IMR-90 (cell line): Measurements from ENCODE around the gene MED12L. TPM values are rescaled to one million over a fixed set of nuclear protein-coding genes. Genes with fewer than 3 reads are reported as not detected.

Source experiments
- ATAC-seq: fragments of 200-7000 bp; cut with Tn5 transposase; 2 replicates; pipeline ENCODE4 v1.9.1; 2020; ENCODE audit warnings: low read depth, mild to moderate bottlenecking, moderate library complexity
- BruUV-seq: library from RNA; stranded (reverse); fragments of 400-500 nt; replicated peaks from 2 replicates; lab custom pipeline; 2021; lab: Mats Ljungman, UMichigan
- CTCF ChIA-PET: fragments of 300-600 bp; formaldehyde crosslinking; extraction: SDS; loops from one replicate; lab custom pipeline; 2021; ENCODE audit warnings: antibody characterized with exemption; lab: Yijun Ruan, JAX
- POLR2A ChIA-PET: fragments of 300-600 bp; sonication (Branson Sonifier 250); formaldehyde crosslinking; loops from one replicate; lab custom pipeline; 2022; ENCODE audit warnings: antibody characterized with exemption; ENCODE audit not compliant: unreplicated experiment; lab: Charles Lee
- DNase-seq: peaks from one replicate; pipeline ENCODE4 v3.0.0; 2013
- H2AFZ ChIP-seq: replicated peaks from 2 replicates; pipeline ENCODE3; 2013; ENCODE audit warnings: low read length, mild to moderate bottlenecking; ENCODE audit not compliant: poor library complexity
- H2AK5ac ChIP-seq: 2 replicates; pipeline ENCODE4 v1.6.1; 2013; ENCODE audit warnings: low read depth, low read length, inconsistent platforms
- H2AK9ac ChIP-seq: replicated peaks from 2 replicates; pipeline ENCODE3; 2013; ENCODE audit warnings: mild to moderate bottlenecking, low read depth, low read length, moderate library complexity; ENCODE audit not compliant: poor library complexity
- H2BK120ac ChIP-seq: 2 replicates; pipeline ENCODE4 v1.6.1; 2013; ENCODE audit warnings: low read depth, low read length, inconsistent platforms
- H2BK15ac ChIP-seq: 3 replicates; pipeline ENCODE4 v1.6.1; 2013; ENCODE audit warnings: low read depth, low read length, inconsistent platforms
- H2BK20ac ChIP-seq: 2 replicates; pipeline ENCODE4 v1.6.1; 2013; ENCODE audit warnings: low read depth, mild to moderate bottlenecking, inconsistent platforms, low read length, moderate library complexity
- H2BK5ac ChIP-seq: 2 replicates; pipeline ENCODE4 v1.6.1; 2013; ENCODE audit warnings: mild to moderate bottlenecking, low read depth, low read length, inconsistent platforms; ENCODE audit not compliant: poor library complexity, severe bottlenecking
- H3K14ac ChIP-seq: replicated peaks from 2 replicates; pipeline ENCODE4 v1.6.1; 2013; ENCODE audit warnings: low read depth, low read length, inconsistent platforms
- H3K18ac ChIP-seq: 2 replicates; pipeline ENCODE4 v1.6.1; 2013; ENCODE audit warnings: low read depth, low read length, control low read depth
- H3K23ac ChIP-seq: 2 replicates; pipeline ENCODE4 v1.6.1; 2013; ENCODE audit warnings: low read depth, low read length, inconsistent platforms
- H3K27ac ChIP-seq: 2 replicates; pipeline ENCODE4 v1.5.1; 2013; ENCODE audit warnings: mild to moderate bottlenecking, control low read depth, low read length; ENCODE audit not compliant: insufficient read depth
- H3K27me3 ChIP-seq: 2 replicates; pipeline ENCODE4 v1.6.1; 2013; ENCODE audit warnings: low read length; ENCODE audit not compliant: control insufficient read depth, insufficient read depth
- H3K36me3 ChIP-seq: 2 replicates; pipeline ENCODE4 v1.6.1; 2013; ENCODE audit warnings: low read length, mixed read lengths; ENCODE audit not compliant: control insufficient read depth, insufficient read depth
- H3K4ac ChIP-seq: 2 replicates; pipeline ENCODE4 v1.6.1; 2013; ENCODE audit warnings: low read depth, low read length, inconsistent platforms
- H3K4me1 ChIP-seq: 2 replicates; pipeline ENCODE4 v1.6.1; 2013; ENCODE audit warnings: low read length, mixed read lengths; ENCODE audit not compliant: control insufficient read depth, insufficient read depth
- H3K4me2 ChIP-seq: 2 replicates; pipeline ENCODE4 v1.6.1; 2013; ENCODE audit warnings: low read depth, mild to moderate bottlenecking, control low read depth, low read length, moderate library complexity
- H3K4me3 ChIP-seq: 2 replicates; pipeline ENCODE4 v1.5.1; 2013; ENCODE audit warnings: low read depth, mild to moderate bottlenecking, control low read depth, low read length, moderate library complexity; ENCODE audit not compliant: insufficient read depth
- H3K56ac ChIP-seq: 2 replicates; pipeline ENCODE4 v1.6.1; 2013; ENCODE audit warnings: low read length, inconsistent platforms; ENCODE audit not compliant: insufficient read depth; ENCODE audit errors: extremely low read depth
- H3K79me1 ChIP-seq, 2 experiments: 2 replicates each; pipeline ENCODE4 v1.6.1; 2013; ENCODE audit warnings: low read length in 2 of 2, inconsistent platforms in 1 of 2, low read depth in 1 of 2
- H3K9ac ChIP-seq: 2 replicates; pipeline ENCODE4 v1.6.1; 2013; ENCODE audit warnings: low read depth, low read length, control low read depth
- H3K9me1 ChIP-seq: 2 replicates; pipeline ENCODE4 v1.6.1; 2013; ENCODE audit warnings: low read length, inconsistent platforms; ENCODE audit not compliant: insufficient read depth
- H3K9me3 ChIP-seq: 2 replicates; pipeline ENCODE4 v1.6.1; 2013; ENCODE audit warnings: low read length; ENCODE audit not compliant: control insufficient read depth, insufficient read depth
- H4K20me1 ChIP-seq: 2 replicates; pipeline ENCODE4 v1.6.1; 2013; ENCODE audit warnings: low read length, inconsistent platforms; ENCODE audit not compliant: insufficient read depth
- H4K5ac ChIP-seq: 2 replicates; pipeline ENCODE4 v1.6.1; 2013; ENCODE audit warnings: mild to moderate bottlenecking, low read depth, low read length, control low read depth
- H4K8ac ChIP-seq, 2 experiments: 2 replicates each; pipeline ENCODE4 v1.6.1; 2013; ENCODE audit warnings: low read depth in 2 of 2, low read length in 2 of 2, control low read depth in 1 of 2, inconsistent platforms in 1 of 2
- H4K91ac ChIP-seq: 2 replicates; pipeline ENCODE4 v1.6.1; 2013; ENCODE audit warnings: low read depth, low read length, inconsistent platforms; ENCODE audit not compliant: insufficient read depth
- BHLHE40 ChIP-seq: fragments of 150-350 bp; IDR thresholded peaks from 2 replicates; pipeline ENCODE4 v1.6.1; 2016; ENCODE audit warnings: mild to moderate bottlenecking, low read depth, low read length
- CEBPB ChIP-seq: IDR thresholded peaks from 2 replicates; pipeline ENCODE4 v1.6.1; 2012; ENCODE audit warnings: low read depth, low read length, improper control_type of control experiment
- CHD1 ChIP-seq: IDR thresholded peaks from 2 replicates; pipeline ENCODE4 v1.6.1; 2012; ENCODE audit warnings: low read depth, low read length, improper control_type of control experiment
- ELK1 ChIP-seq: fragments of 150-350 bp; IDR thresholded peaks from 2 replicates; pipeline ENCODE4 v1.6.1; 2016; ENCODE audit warnings: low read depth, mild to moderate bottlenecking, low read length, moderate library complexity, borderline replicate concordance
- FOS ChIP-seq: fragments of 150-350 bp; IDR thresholded peaks from 2 replicates; pipeline ENCODE4 v1.6.1; 2016; ENCODE audit warnings: low read depth, low read length
- MAFK ChIP-seq: IDR thresholded peaks from 2 replicates; pipeline ENCODE4 v1.6.1; 2012; ENCODE audit warnings: low read depth, low read length, improper control_type of control experiment
- MAZ ChIP-seq: IDR thresholded peaks from 2 replicates; pipeline ENCODE4 v1.6.1; 2012; ENCODE audit warnings: low read depth, mild to moderate bottlenecking, low read length, improper control_type of control experiment, moderate library complexity, borderline replicate concordance
- MXI1 ChIP-seq: IDR thresholded peaks from 2 replicates; pipeline ENCODE4 v1.6.1; 2012; ENCODE audit warnings: low read depth, mild to moderate bottlenecking, low read length, moderate library complexity, borderline replicate concordance
- POLR2A ChIP-seq: IDR thresholded peaks from 2 replicates; pipeline ENCODE4 v1.6.1; 2012; ENCODE audit warnings: mild to moderate bottlenecking, low read depth, low read length
- RAD21 ChIP-seq: IDR thresholded peaks from 2 replicates; pipeline ENCODE4 v1.6.1; 2012; ENCODE audit warnings: low read length, improper control_type of control experiment
- RCOR1 ChIP-seq: IDR thresholded peaks from 2 replicates; pipeline ENCODE4 v1.6.1; 2012; ENCODE audit warnings: mild to moderate bottlenecking, low read length, improper control_type of control experiment; ENCODE audit not compliant: insufficient replicate concordance
- RFX5 ChIP-seq: IDR thresholded peaks from 2 replicates; pipeline ENCODE4 v1.8.0; 2012; ENCODE audit warnings: low read depth, mild to moderate bottlenecking, low read length, moderate library complexity
- SMC3 ChIP-seq: fragments of 150-350 bp; IDR thresholded peaks from 2 replicates; pipeline ENCODE4 v1.6.1; 2016; ENCODE audit warnings: low read depth, mild to moderate bottlenecking, antibody characterized with exemption, low read length, moderate library complexity
- WGBS, 2 experiments: methylation state at CpG; one replicate each; pipeline versions ENCODE4 v1.1.5 to v1.1.7; 2013; ENCODE audit warnings: missing lambda C conversion rate in 2 of 2; ENCODE audit not compliant: insufficient read length in 1 of 2; ENCODE audit errors: extremely low coverage in 2 of 2; 5-methylcytosine and 5-hydroxymethylcytosine counted together
- dilution Hi-C: fragments of 300-500 bp; cut with HindIII; formaldehyde crosslinking; loops from one replicate; pipeline ENCODE4 v1.14.3; 2018; ENCODE audit warnings: low sequenced_read_pairs; ENCODE audit not compliant: unreplicated experiment
- in situ Hi-C: fragments of 300-500 bp; cut with MboI; formaldehyde crosslinking; loops from 3 replicates; pipeline ENCODE4 v1.14.3; 2019; ENCODE audit warnings: low sequenced_read_pairs, inconsistent platforms, mixed read lengths
- intact Hi-C: fragments of 100-400 bp; cut with micrococcal nuclease; formaldehyde crosslinking; loops from 2 replicates; pipeline ENCODE4 v1.10.0; 2022
- polyA plus RNA-seq, 3 experiments: library from polyadenylated mRNA; depleted of rRNA; stranded (reverse); fragments of >200 nt; gene quantifications; 2 replicates each; pipeline ENCODE4 v1.2.3, GENCODE V29; 2012; ENCODE audit warnings: low replicate concordance in 1 of 3
- total RNA-seq: library from RNA; depleted of rRNA; stranded (reverse); fragments of >200 nt; gene quantifications from 2 replicates; pipeline ENCODE4 v1.2.3, GENCODE V29; 2012
- TF ChIP-seq, protein P1 (sequence below): fragments of 150-350 bp; IDR thresholded peaks from 2 replicates; pipeline ENCODE4 v1.6.1; 2017; ENCODE audit warnings: mild to moderate bottlenecking, antibody characterized with exemption, low read length, low read depth
- TF ChIP-seq, protein P2 (sequence below): conservative IDR thresholded peaks from 2 replicates; pipeline ENCODE4 v1.5.1; 2012; ENCODE audit warnings: mild to moderate bottlenecking, low read depth, low read length, improper control_type of control experiment

MED12L gene
- total and polyA plus RNA-seq, 2 of the 4 experiments (the other 2 are of a cell fraction): 0.05 to 0.18 TPM

DNA sequence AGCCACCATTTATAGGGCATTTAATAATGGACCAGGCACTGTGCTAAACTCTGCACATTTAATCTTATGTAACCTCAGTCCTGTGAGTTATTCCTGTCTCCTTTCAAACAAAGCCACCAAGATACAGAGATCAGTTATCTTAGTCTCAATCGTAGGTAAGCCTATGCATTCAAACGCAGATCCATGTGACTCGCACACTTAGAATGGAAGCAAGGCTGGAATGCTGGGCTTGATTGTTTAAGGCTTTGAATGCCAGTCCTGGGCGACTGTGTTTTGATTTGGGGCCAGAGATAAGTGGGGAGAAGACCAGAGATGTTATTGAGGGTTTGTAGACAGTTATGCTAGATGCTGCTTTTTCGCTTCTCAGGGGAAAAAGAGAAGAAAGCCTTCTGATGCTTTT, 22.2 kb downstream of the MED12L start:
- H3K36me3 ChIP-seq: no peaks in the 10 kb centered on the region
- H3K9me1 ChIP-seq: no peaks in the 10 kb centered on the region
- no peak overlapping the region for H3K27ac ChIP-seq
- H3K23ac ChIP-seq: no peak overlapping the region
- ChIA-PET POLR2A (no interaction called here), CTCF (interaction anchor here (1.1 kb wide), 1 partner anchor 15 kb away, joined by 3 read pairs; no protein-coding TSS in a partner anchor)
- no peaks in the 10 kb centered on the region for H3K4me1 ChIP-seq
- no peak overlapping the region for H4K91ac ChIP-seq
- H2AK5ac ChIP-seq: no peak overlapping the region
- ATAC-seq: no peak
- no peaks in the 10 kb centered on the region; the same call in 1 of the 2 replicates for H3K9me3 ChIP-seq
- H2BK20ac ChIP-seq: no peak overlapping the region
- no peak overlapping the region for H2AK9ac ChIP-seq
- H2BK15ac ChIP-seq: no peak overlapping the region
- TF ChIP-seq RAD21: no peak
- TF ChIP-seq MAFK: no peak
- TF ChIP-seq, protein P1, sequence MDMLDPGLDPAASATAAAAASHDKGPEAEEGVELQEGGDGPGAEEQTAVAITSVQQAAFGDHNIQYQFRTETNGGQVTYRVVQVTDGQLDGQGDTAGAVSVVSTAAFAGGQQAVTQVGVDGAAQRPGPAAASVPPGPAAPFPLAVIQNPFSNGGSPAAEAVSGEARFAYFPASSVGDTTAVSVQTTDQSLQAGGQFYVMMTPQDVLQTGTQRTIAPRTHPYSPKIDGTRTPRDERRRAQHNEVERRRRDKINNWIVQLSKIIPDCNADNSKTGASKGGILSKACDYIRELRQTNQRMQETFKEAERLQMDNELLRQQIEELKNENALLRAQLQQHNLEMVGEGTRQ: no peak
- no peak for TF ChIP-seq MXI1
- no peak for TF ChIP-seq SMC3
- TF ChIP-seq RCOR1: no peak
- no peak for TF ChIP-seq POLR2A
- no peak for TF ChIP-seq FOS
- TF ChIP-seq CEBPB: no peak
- no peak for TF ChIP-seq ELK1
- no peak for TF ChIP-seq CHD1
- no peak for TF ChIP-seq RFX5
- TF ChIP-seq MAZ: no peak
- TF ChIP-seq BHLHE40: no peak
- TF ChIP-seq, protein P2, sequence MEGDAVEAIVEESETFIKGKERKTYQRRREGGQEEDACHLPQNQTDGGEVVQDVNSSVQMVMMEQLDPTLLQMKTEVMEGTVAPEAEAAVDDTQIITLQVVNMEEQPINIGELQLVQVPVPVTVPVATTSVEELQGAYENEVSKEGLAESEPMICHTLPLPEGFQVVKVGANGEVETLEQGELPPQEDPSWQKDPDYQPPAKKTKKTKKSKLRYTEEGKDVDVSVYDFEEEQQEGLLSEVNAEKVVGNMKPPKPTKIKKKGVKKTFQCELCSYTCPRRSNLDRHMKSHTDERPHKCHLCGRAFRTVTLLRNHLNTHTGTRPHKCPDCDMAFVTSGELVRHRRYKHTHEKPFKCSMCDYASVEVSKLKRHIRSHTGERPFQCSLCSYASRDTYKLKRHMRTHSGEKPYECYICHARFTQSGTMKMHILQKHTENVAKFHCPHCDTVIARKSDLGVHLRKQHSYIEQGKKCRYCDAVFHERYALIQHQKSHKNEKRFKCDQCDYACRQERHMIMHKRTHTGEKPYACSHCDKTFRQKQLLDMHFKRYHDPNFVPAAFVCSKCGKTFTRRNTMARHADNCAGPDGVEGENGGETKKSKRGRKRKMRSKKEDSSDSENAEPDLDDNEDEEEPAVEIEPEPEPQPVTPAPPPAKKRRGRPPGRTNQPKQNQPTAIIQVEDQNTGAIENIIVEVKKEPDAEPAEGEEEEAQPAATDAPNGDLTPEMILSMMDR: no peak
- H4K20me1 ChIP-seq: no peaks in the 10 kb centered on the region
- intact Hi-C loops (no loop called here), in situ Hi-C loops (no loop called here), dilution Hi-C loops (no loop called here)
- H2AFZ ChIP-seq: no peak overlapping the region
- H3K18ac ChIP-seq: no peak overlapping the region
- BruUV-seq: no TSS peak
- H3K14ac ChIP-seq: no peak overlapping the region
- WGBS, 2 experiments: 49% methylated on average over 3 of the region's 5 CpGs; no CpG with 5 or more reads in 1 of the 2 experiments
- H3K79me1 ChIP-seq: no peaks in the 10 kb centered on the region
- H2BK5ac ChIP-seq: no peak overlapping the region
- no peak overlapping the region for H3K9ac ChIP-seq
- no peak for DNase-seq
- H3K4me3 ChIP-seq: no peak overlapping the region
- no peak overlapping the region for H3K4me2 ChIP-seq
- peaks cover 32% of the 10 kb centered on the region for H3K27me3 ChIP-seq
- H4K5ac ChIP-seq: no peak overlapping the region
- no peak overlapping the region for H2BK120ac ChIP-seq
- no peak overlapping the region for H4K8ac ChIP-seq
- no peak overlapping the region for H3K4ac ChIP-seq
- no peak overlapping the region for H3K56ac ChIP-seq
